22Rv1 (cell line): Measurements from ENCODE around the gene TM9SF4.

Experiments
- H3K27ac ChIP-seq: fragments of 450-650 bp; 2 replicates; pipeline ENCODE4 v1.5.1; 2017
- CTCF ChIP-seq: fragments of 450-650 bp; IDR thresholded peaks from 2 replicates; pipeline ENCODE4 v1.5.1; 2017; ENCODE audit warnings: mild to moderate bottlenecking
- ZFX ChIP-seq: fragments of 450-650 bp; IDR thresholded peaks from 2 replicates; pipeline ENCODE4 v1.6.1; 2017; ENCODE audit warnings: antibody characterized with exemption, borderline replicate concordance

Gene TM9SF4

GRCh38 chr20:32123088-32123487, 13.6 kb downstream of the TM9SF4 start:
- H3K27ac ChIP-seq: no peak overlapping the region
- no peak for TF ChIP-seq CTCF
- no peak for TF ChIP-seq ZFX

GRCh38 chr20:32124916-32125454, 15.5 kb downstream of the TM9SF4 start:
- TF ChIP-seq CTCF: no peak
- no peak for TF ChIP-seq ZFX
- no peak overlapping the region for H3K27ac ChIP-seq

- H3K27ac ChIP-seq: no peak overlapping the region
- no peak for TF ChIP-seq CTCF
- TF ChIP-seq ZFX: no peak
Measured at GRCh38 chr20:32125506-32125905, 16.0 kb downstream of the TM9SF4 start.

- no peak overlapping the region for H3K27ac ChIP-seq
- TF ChIP-seq ZFX: no peak
Measured at GRCh38 chr20:32126919-32127318, 17.4 kb downstream of the TM9SF4 start.

GRCh38 chr20:32127347-32127746, 17.8 kb downstream of the TM9SF4 start:
- TF ChIP-seq ZFX (no peak), CTCF (no peak)
- no peak overlapping the region for H3K27ac ChIP-seq

GRCh38 chr20:32128167-32128566, 18.7 kb downstream of the TM9SF4 start:
- no peak for TF ChIP-seq ZFX
- TF ChIP-seq CTCF: no peak
- H3K27ac ChIP-seq: no peak overlapping the region

- H3K27ac ChIP-seq: no peak overlapping the region
- TF ChIP-seq ZFX: no peak
Measured at GRCh38 chr20:32129863-32130262, 20.3 kb downstream of the TM9SF4 start.

GRCh38 chr20:32130352-32130751, 20.8 kb downstream of the TM9SF4 start:
- no peak overlapping the region for H3K27ac ChIP-seq
- TF ChIP-seq ZFX (no peak), CTCF (no peak)

- TF ChIP-seq CTCF (no peak), ZFX (no peak)
- H3K27ac ChIP-seq: no peak overlapping the region
Measured at GRCh38 chr20:32130965-32131364, 21.5 kb downstream of the TM9SF4 start.
